Right hindlimb (tissue), 1 donor: Measurements from ENCODE around the gene MATN4.

Source experiments
- DNase-seq: peaks from one replicate; pipeline ENCODE4 v3.0.0-alpha.2; 2018

Gene MATN4

DNA sequence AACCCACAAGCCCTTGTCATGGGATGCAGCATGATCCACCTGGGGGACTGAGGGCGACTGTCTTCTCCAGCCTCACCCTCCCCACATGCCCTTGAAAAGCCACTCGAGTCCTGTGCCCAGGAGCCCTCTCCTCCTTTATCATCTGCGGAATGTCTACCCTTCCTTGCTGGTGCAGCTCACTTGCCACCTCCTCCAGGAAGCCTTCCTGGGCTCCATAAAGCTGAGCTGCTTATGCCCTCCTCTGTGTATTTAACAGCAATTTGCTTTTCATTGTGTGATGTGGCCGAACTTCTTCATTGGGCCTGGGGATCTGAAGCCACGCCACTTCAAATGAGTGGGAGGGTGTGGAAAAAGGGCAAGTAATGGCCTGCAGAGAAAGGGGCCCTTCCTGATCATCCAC lies 19.2 kb downstream of the MATN4 start:
- no peak for DNase-seq

DNA sequence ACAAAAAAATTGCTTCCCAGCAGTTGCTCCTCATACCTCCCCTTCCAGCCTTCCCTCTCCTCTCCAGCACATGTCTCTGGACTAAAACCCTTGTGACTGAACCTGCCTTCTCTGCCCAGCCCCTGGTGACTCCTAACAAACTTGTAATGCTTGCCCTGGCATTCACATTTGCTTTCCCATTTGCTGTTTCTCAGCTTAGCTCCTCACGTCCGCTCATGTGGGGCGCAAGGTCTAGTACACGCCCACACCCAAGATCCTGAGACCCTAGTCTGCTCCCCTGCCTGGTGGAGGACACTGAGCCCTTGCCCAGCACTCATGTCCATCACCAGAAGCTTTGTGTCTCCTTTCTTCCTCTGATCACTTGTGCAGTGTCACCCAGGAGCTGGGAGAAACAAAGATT lies 19.7 kb downstream of the MATN4 start:
- DNase-seq = no peak

DNA sequence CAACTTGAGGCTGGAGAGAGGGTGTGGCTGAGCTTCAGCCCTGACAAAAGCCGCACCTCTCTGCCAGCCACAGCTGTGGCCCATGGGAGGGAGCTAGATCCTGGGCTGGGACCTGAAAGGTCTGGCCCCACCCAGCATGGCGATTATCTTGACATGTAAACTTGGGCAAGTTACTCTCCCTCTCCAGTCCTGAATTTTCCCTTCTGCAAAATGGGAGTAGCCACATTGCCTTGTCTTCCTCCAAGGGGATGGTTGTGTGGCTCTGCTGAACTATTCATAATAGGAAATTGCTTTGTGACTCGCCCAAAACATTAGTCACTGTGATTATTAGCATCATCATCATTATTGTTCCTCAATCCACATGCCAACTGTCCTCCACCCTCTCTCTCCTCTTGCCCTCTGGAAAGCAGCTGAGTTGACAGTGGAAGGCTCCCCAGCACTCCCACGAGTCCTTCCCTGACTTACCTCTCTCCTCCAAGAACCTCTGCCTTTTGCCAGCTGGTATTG lies 24.5 kb downstream of the MATN4 start:
- DNase-seq = no peak

DNA sequence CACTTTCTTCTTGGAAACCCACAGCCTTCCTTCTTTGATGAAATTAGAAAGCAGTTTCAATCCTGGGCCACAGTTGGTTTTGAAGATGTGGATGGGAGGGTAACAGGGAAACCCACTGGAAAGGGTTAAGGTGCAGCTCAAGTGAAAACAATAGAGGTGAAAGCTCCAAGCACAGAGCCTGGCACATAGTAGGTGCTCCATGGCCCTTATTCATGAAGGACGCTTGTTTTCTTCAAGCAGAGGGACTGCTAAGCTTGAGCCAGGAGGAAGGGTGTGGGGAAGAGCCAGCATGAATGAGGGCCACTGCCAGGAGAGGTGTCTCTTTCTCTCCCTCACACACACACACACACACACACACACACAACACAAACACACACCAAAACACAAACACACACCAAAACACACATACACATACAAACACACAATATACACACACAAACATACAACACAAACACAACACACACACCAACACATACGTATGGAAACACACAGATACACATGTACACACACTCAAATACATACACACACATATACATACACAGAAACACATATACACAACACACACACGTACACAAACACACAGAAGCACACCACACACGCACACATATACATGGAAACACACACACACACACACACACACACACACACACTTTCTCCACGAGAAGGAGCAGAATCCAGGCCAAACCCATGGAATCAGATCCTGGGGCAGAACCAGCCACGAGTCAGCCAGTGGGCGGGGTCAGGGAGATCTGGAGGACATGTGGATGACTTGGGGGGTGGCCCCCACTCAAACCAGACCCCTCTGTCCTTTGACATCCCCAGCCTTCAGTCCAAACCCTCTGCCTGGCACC lies 25.2 kb downstream of the MATN4 start:
- no peak for DNase-seq

DNA sequence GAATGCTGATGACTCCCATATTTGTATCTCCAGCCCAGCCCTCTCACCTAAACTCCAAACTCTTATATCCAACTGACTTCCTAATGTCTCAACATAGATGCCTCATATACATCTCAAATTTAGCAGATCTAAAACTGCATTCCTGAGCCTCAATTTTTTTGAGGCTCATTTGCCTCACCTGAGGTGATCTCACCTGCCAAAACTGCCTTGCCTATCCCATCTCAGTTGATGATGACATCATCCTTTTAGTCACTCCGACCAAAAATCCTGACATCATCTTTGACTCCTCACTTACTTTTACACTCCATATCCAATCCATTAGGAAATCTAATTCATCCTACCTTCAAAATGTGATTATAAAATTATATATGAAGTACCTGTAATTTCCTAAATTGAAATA lies 28.1 kb downstream of the MATN4 start:
- DNase-seq = no peak

DNA sequence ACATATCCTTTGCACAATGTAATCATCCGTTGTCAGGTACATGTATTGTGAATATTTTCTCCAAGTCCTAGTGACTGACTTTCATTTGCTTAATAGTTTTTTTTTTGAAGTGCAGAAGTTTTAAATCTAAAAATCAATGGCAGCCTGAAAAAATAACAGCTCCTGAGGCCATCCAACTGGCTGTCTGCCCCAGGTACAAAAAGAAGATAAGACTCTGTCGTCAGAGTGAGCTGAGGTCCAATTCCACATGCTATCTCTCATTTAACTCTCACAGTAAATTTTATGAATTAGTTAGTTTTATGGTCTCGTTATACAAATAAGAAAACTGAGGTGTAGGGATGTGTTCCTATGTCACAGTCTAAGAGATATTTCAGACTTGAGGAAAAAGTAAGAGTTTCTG lies 32.8 kb downstream of the MATN4 start:
- DNase-seq = no peak

DNA sequence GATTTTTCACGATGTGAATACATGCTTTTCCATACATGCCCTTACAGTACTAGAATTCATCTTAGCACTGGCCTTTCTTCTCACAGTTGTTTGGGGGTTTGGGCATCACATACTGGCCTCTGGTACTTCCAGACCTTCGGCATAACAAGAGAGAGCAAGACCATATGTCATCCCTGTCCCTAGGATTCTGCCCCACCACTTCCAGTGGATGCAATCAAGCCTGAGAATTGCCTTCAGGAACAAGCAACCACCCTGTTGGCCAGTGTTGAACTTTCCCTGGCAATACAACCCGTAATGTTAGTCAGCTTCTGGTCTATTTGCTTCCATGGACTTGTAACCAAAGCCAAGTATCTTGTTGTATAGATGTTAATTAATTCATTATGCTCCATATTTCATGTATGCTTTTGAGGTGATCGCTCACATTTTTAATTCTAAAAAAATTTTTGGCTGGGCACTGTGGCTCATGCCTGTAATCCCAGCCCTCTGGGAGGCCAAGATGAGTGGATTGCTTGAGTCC lies 38.3 kb downstream of the MATN4 start:
- no peak for DNase-seq

DNA sequence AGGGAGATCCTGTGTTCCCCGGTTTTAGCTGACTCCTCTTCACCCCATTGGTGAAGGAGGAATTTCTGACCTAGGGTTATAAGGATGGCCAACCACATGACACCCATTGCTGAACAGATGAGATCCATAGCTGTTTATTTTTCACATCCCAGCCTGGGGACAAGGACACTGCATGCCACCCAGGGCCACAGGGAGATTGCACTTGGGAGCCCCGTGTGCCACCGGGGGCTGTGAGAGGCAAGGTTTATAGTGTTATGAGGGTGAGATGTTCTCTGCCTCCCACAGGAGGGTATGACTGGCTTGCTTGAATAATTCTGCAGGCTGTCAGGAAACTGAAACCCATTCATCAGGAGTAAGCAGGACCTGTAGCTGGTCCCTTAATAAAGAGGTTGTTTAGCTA lies 39.0 kb downstream of the MATN4 start:
- no peak for DNase-seq

DNA sequence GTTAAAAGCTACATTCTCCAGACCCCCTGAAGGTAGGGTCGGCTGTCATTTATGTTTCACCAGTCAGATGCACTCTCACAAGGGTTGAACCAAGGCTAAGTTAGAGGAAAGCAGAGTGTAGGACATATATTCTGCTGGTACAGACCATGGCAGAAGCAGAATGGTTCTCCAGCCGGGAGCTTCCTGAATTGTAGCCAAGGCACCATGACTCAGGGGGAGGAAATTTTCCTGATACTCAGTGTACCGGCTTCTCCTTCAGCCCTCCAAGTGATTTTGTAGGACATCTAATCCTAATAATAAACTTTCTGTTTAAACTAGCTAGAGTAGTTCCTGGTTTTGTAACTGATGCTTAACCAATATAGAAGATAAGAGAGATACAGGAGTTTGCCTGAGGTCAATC lies 39.6 kb downstream of the MATN4 start:
- no peak for DNase-seq

DNA sequence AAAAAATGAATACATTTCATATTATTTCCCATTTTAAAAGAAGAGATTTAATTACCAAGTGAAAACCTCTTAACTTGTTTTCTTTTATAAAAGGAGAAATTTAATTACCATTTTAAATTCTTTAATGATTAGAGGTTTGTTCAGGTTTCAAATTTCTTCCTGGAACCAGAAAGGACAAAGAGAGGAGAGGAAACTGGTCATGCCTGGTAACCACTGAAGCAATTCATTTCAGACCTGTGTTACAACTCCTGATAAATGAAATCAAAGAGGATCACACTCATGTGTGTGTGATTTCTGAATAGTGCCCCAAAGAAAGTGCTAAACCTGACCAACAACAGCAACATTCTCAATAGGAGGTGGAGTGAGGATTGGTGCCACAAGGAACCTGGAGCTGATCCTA lies 41.1 kb downstream of the MATN4 start:
- DNase-seq = no peak

DNA sequence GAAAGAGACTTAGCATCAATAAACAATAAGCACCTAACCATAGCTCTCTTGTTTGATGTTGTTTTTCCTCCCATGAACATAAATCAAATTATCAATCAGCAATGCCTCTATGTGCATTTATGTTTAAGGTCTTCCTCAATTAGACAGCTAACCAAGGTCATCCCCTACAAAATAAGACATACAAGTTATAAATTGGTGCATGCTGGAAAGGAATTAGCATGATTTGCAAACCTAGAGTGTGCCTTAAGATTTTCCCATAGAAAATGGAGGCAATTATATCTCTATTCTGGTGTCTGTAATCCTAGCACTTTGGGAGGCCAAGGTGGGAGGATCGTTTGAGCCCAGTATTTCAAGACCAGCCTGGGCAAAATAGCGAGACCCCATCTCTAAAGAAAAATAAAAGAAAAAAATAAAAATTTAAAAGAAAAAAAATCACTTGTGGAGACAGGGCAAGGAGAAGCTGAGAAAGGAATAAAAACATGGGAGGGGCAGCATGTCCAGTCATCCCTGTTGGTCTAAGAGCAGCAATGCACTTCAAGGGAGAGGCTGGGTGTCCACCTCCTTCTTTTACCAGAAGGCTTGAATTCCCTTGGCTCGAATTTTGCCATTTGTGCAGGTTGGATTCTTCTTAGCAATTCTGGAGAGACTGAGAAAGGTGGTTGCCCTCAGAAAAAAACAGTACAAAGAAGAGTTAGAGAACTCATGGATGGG lies 44.4 kb downstream of the MATN4 start:
- no peak for DNase-seq

DNA sequence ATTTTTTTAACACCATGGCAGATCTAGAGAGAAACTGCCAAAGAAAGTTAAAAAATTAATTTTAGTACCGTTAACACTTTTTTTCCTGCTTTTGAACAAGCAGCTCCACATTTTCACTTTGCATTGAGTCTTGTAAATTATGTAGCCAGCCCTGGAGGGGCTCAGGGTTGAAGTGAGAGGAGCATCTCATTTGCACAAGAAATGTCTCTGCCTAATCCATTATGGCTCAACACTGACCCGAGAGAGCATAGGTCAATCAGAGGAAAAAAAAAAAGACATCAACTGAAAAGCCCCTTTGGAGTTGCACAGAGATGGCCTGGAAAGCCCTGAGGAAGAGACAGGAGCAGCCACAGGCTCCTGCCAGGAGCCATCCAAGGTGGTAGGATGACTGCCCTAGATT lies 49.4 kb downstream of the MATN4 start:
- no peak for DNase-seq

DNA sequence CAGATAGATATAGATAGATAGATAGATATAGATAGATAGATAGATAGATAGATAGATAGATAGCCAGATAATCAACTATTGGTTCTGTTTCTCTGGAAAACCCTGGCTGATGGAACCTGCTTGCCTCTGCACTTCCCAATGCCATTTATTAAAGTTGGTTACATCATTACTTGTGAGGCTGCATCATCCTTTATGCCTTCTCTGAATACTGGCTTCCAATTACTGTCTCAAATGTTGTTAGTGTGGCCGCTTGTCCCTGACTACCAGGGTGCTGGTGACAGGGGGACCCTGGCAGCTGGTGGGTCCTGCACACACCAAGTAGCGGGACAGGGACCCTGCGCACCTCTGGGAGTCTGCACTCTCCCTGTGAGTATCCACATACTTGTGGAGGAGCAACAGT lies 49.8 kb downstream of the MATN4 start:
- DNase-seq = no peak

DNA sequence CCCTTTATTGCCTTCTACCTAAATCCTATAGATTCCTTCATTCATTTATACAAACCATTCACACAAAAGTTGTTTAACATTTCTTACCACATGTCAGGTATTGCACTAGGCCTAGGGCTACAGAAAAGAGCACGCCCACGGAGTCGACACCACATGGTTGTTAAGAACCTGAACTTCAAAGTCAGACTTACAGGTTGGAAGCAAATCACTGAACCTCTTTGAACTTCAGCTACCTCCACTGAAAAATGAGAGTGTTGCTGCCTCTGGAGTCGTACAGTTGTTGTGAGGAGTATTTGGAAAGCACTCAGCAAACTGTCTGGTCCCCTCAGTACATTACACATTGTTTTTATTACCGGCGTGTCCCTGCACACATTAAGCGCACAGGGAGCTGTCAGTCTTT lies 50.4 kb downstream of the MATN4 start:
- DNase-seq = no peak

DNA sequence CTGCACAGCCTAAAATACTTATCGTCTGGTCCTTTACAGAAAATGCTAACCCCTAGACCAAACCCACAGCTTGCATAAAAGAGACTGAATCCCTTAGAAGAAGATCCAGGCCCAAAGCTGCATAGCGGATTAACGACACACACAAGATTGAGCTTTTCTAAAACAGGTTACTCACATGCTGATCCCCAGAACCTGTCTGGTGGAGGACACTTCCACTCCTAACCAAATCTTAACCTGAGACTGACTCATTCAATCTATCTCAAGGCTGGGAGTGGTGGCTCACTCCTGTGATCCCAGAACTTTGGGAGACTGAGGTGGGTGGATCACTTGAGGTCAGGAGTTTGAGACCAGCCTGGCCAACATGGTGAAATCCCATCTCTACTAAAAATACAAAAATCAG lies 50.9 kb downstream of the MATN4 start:
- no peak for DNase-seq

DNA sequence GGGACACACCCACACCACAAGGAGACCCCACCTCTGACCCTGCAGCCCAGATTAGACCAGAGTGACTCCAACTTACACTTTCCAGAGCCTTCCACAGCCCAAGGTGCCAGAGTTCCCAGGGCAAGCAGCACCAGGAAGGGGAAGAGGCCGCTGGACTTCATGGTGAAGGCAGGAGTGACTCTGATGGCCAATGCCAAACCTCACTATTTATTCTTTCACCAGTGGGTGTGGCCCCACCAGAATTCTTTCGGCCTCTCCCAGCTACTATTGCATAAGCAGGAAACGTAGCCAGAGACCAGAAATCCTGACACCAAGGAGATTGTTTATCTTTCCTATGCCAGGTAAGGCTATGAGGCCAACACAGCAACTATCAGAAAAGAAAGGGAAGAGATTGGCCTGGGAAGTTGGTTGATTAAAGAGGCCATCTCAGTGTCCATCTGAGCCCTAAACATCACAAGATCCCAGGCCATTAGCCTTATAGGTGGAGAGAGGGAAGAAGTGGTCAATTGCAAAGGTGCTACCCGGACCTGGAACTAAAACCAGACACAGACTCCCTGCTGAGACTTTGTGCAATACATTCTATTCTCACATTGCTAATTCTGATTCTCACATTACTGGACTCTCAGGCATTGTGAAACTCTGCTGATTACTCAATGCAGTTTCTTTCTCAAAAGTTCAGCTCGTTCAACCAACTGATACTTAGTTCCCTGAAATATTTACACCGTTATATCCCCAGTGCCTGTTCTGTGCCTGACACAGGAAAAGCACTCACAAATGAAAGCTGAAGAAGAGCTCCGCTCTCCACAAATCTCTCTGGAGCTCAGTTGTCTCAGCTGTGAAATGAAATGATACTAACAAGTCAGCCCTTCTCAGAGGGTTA lies 53.5 kb downstream of the MATN4 start, which contains the start of gene SLPI:
Gene SLPI, minus strand, starts transcription at position 182 of the 880 bp plus-strand sequence. Its CDS starts 21 bp downstream, at position 161.
- DNase-seq = no peak

DNA sequence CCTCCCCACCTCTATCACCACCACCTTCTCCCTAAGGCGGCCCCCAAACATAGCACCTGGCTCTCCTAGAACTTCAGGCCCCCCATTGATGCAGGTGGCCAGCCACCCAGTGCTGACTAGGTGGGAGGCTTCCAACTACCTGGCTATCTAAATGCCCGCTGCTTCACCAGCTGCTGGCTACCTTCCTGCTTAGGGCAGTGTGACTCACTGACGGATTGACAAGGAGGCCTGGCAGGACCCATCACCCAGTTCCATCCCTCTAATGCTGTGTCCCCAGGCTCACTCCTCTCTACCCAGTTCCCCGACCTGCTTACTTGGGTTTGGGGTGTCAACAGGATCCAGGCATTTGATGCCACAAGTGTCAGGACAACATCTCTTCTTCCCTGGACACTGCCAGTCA lies 54.8 kb downstream of the MATN4 start:
- no peak for DNase-seq

DNA sequence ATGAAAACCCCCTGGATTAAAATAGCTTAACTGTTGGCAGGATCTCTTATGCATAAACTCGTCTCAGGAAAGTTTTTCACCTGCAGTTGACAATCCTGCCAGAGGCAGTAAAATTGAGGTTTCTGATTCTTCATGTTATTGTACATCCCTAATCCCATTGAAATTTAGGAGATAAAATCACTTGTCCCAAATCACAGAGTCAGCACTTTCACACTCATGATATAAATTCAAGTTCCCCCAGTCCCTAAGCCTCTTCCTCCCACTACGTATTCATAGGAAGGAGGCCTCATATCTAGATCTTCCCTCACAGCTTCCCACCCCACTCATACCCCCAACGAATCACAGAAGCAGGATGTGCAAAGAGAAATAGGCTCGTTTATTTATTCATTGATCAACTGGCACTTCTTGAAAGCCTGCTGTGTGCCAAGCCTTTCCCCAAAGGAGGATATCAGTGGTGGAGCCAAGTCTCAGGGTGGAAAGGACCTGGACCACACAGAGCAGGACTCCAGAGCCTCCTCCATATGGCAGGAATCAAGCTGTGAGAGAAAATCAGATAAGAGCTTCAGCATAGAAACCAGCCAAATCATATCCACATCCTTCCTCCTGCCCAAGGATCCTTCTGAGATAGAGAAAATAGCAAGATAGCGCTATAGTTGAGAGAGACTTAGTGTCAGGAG lies 56.1 kb downstream of the MATN4 start:
- no peak for DNase-seq

DNA sequence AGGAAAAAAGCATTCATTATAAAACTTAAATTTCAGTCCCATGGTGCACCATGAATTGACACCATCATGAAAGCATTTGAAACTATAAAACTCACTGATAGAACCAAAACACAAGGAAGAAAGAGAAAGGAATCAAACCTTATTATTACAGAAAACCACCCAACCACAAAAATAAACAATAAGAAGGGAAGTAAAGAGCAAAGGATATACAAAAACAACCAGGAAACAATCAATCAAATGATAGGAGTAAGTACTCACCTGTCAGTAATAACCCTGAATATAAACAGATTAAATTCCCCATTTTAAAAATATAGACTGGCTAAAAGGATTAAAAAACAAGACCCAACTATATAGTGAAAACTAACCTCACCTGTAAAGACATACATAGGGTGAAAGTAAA lies 59.5 kb downstream of the MATN4 start:
- DNase-seq = no peak

DNA sequence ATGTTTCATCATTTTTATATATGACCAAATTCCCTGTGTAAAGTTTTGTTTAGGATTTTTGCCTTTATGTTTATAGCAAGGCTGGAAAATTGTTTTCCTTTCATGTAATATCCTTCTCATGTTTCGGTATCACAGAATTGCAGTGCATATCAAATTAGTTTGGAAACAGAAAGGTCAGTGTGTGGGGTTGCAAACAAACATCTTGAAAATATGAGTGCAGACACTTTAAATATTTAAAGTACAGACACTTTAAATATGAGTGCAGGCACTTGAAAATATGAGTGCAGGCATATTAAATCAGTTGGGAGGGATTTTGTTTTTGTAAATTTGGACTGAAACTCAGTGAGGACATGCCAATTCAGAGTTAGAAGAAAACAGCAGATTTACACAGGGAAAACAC lies 60.2 kb downstream of the MATN4 start:
- DNase-seq = no peak

DNA sequence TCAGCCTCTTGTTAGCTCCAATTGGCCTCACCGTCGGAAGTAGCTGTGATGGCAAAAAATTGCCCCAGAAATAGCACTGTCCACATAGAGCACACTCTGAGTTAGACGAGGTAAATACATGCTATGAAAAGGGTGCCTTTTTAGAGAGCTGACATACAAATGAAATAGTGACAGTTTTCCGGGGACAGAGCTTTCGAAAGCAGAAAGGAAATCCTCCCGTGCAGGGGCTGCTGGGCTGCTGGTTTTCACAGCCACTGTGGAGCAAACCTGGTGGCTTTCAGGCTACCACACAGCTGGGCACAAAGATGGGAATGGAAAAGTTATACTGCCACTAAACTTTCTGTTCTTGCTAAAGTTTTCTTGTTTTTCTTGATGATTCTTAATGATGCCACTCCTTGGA lies 62.0 kb downstream of the MATN4 start:
- no peak for DNase-seq
